Immature natural killer cell (primary cell): Measurements from ENCODE around the gene GMDS. TPM values are rescaled to one million over a fixed set of nuclear protein-coding genes. Genes with fewer than 3 reads are reported as not detected.
"Not testable (repeated sequence)": the region's sequence is repeated elsewhere in the genome, so short reads cannot be mapped to it uniquely, and the experiment has no call there.

Source experiments
- DNase-seq, 3 donors: peaks; one replicate each; pipeline ENCODE4 v3.0.0; 2022; ENCODE audit warnings: mixed read lengths in 1 of 3
- H3K27ac Mint-ChIP-seq, 6 donors: one replicate each; pipeline ENCODE4 v1.8.0; 2020; ENCODE audit warnings: mixed read lengths in 6 of 6, mild to moderate bottlenecking in 5 of 6, inconsistent platforms in 4 of 6, moderate library complexity in 3 of 6
- H3K27me3 Mint-ChIP-seq, 3 donors: one replicate each; pipeline ENCODE4 v1.8.0; 2020 to 2021; ENCODE audit warnings: low read depth in 3 of 3, mild to moderate bottlenecking in 3 of 3, mixed read lengths in 3 of 3, moderate library complexity in 3 of 3, inconsistent platforms in 1 of 3
- H3K36me3 Mint-ChIP-seq, 3 donors: one replicate each; pipeline ENCODE4 v1.8.0; 2020; ENCODE audit warnings: mixed read lengths in 3 of 3, inconsistent platforms in 2 of 3, mild to moderate bottlenecking in 2 of 3
- H3K4me1 Mint-ChIP-seq, 2 donors: one replicate each; pipeline ENCODE4 v1.8.0; 2020; ENCODE audit warnings: inconsistent platforms in 2 of 2, mild to moderate bottlenecking in 2 of 2, mixed read lengths in 2 of 2, moderate library complexity in 1 of 2
- H3K4me3 Mint-ChIP-seq, 5 donors: one replicate each; pipeline ENCODE4 v1.8.0; 2020; ENCODE audit warnings: mild to moderate bottlenecking in 5 of 5, mixed read lengths in 5 of 5, inconsistent platforms in 3 of 5, moderate library complexity in 3 of 5
- H3K9me3 Mint-ChIP-seq, 6 donors: one replicate each; pipeline ENCODE4 v1.8.0; 2020; ENCODE audit warnings: mild to moderate bottlenecking in 6 of 6, mixed read lengths in 6 of 6, inconsistent platforms in 4 of 6, moderate library complexity in 3 of 6
- polyA plus RNA-seq, 3 donors: library from polyadenylated mRNA; unstranded; fragments of 300-500 nt; fragmentation: Illumina TruSeq; gene quantifications; one replicate each; pipeline ENCODE4 v1.2.3, GENCODE V29; 2021

GMDS gene
- polyA plus RNA-seq, 3 donors from 2014 or later, result 14.1 to 25.4 (median 22.5) TPM

DNA sequence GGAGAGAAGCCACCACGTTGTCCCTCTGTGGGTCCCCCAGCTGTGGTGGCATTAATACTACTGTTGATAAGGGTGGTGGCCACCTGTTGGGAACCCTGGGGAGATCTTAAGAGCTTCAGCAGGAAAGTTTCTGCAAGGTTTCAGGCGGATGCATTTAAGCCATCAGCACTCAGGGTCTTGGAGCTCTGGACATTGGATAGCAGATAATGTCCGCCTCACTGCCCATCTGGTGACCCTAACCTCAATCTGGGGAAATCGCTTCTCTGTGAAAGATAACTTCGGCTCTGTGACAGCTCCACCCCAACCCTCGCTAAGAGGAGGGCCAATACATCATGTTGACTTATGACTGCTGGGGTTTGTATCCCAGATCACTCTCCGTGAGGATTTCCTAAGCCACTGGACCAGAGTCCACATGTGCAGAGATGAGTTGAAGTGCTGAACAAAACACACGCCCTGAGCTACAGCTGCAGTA lies 542.8 kb downstream of the GMDS start:
- Mint-ChIP-seq H3K9me3 (no peaks in the 10 kb centered on the region), H3K27me3 (peaks cover 0 to 2% (median 1%) of the 10 kb centered on the region in 3 donors), H3K4me3 (no peak overlapping the region), H3K4me1 (no peaks in the 10 kb centered on the region), H3K36me3 (peaks cover 0 to 6% (median 0%) of the 10 kb centered on the region in 3 donors), H3K27ac (no peak overlapping the region)
- DNase-seq, result no peak

DNA sequence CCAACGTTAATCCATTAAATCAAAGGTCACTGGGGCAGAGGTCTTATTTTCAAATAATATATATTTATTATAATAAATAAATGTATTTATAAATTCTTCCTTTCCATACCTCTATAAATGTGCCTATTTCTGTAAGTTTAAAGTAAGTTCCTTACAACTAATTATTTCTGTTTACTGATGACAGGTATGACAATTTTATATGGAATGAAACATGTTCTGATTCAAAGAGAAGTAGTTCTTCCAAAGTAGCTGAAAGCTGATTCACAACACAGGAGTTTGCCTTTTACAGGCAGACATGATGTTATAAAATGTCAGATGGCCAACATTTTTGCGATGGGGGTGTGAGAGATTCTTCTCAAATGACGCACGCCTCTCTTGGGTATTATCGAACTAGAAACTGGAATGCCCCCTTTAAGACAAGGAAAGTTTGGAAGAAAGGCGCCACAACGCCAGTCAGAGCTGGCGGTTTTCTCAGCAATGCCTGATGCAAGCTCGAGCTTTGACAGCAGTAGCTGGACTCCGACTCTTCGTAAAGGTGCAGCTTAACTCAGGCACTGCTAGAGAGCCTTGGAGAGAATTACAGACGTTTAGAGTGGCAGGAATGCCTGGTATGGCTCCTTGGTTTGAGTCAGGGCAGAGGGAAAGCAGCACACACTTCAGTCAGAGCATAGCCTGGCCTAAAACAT lies 543.6 kb downstream of the GMDS start:
- no peaks in the 10 kb centered on the region for H3K4me1 Mint-ChIP-seq
- DNase-seq, result no peak
- no peaks in the 10 kb centered on the region for H3K9me3 Mint-ChIP-seq
- H3K27me3 Mint-ChIP-seq, result peaks cover 0 to 2% (median 1%) of the 10 kb centered on the region in 3 donors
- H3K36me3 Mint-ChIP-seq, result peaks cover 0 to 7% (median 3%) of the 10 kb centered on the region in 3 donors
- H3K27ac Mint-ChIP-seq, result no peak overlapping the region
- H3K4me3 Mint-ChIP-seq, result no peak overlapping the region

DNA sequence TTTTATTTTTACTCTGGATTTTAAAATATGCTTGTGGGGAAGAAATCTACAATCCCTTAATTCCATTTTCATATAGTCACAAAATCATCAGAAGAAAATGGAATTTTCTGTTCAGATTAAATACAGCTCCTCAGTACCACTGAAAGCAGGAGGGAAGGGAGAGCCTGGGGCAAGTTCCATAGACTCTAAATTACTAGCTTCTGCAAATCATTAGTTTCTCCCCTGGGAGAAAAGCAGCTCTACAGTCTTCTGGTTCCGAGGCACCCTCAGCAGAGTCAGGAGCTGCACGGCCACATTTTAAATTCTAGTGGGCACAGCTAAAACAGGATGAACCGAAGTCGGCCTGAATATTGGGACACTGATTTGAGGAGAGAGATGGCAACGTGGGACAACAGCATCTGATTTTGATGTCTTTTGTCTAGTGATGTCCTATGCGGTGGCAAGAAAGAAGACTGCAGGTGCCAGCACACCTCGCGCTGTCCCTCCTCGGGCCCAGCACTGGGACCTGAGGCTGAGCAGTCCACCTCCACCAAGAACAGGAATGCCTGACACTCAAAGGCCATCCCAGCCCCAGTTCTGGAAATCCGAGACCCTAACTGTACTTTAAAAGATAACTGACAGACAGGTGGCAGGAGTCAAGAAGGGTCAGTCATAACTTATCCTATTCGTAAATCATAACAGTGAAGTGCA lies 545.0 kb downstream of the GMDS start:
- peaks cover 0 to 9% (median 8%) of the 10 kb centered on the region in 3 donors for H3K36me3 Mint-ChIP-seq
- H3K4me3 Mint-ChIP-seq, result no peak overlapping the region
- H3K4me1 Mint-ChIP-seq, result no peaks in the 10 kb centered on the region
- DNase-seq, result no peak
- H3K27me3 Mint-ChIP-seq, result peaks cover 0 to 2% (median 1%) of the 10 kb centered on the region in 3 donors
- no peaks in the 10 kb centered on the region for H3K9me3 Mint-ChIP-seq
- no peak overlapping the region for H3K27ac Mint-ChIP-seq

DNA sequence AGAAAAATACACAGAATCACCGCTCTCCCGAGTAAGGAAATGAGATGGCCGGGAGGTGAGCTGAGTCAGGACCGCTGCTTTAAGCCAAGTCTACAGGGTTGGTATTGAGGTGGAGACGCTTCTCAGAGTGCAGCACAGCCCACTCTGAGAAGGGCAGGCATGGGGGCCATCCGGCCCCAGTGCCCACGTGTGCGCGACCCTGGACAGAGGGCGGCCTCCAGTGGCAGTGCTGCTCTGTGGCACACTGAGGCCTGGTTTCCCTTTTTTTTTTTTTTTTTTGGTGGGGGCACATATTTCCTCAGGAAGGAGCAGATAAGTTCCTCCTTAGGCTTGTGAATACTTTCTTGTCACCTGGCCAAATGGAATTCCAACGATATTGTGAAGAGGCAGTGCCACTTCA lies 546.9 kb downstream of the GMDS start:
- H3K27me3 Mint-ChIP-seq, result peaks cover 0 to 2% (median 0%) of the 10 kb centered on the region in 3 donors
- peaks cover 0 to 12% (median 9%) of the 10 kb centered on the region in 3 donors for H3K36me3 Mint-ChIP-seq
- H3K27ac Mint-ChIP-seq, result no peak overlapping the region
- H3K4me1 Mint-ChIP-seq, result no peaks in the 10 kb centered on the region
- no peak for DNase-seq
- H3K4me3 Mint-ChIP-seq, result no peak overlapping the region
- H3K9me3 Mint-ChIP-seq, result no peaks in the 10 kb centered on the region

DNA sequence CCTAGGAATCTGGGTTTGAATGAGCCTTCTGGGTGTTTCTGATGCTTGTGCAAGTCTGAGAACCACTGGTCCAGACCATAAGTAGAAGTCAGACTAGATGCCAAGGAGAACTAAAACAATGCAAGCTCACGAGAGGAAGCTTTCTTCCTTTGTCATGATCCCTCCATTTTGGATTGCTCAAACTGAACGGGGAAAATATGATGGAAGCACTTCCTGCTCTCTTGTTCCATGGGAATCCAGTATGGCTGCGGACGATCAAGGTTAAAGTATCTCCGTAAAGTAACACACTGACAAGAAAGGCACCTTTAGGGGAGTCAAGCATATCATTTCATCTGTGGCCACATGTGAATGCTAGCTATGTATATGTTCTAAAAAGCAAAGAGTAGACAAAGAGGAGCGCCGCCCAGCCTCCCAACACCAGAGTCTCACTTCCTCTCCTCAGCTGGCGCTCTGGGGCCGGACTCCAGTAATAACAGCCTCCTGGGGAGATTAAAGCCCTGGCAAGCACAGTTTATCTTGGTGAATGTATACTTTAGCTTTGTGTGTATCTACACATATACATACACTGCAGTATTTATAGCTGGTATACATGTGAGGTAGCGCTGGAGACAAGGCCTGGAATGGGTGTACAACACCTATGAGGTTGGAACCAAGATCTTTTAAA lies 547.6 kb downstream of the GMDS start:
- no peak overlapping the region for H3K27ac Mint-ChIP-seq

DNA sequence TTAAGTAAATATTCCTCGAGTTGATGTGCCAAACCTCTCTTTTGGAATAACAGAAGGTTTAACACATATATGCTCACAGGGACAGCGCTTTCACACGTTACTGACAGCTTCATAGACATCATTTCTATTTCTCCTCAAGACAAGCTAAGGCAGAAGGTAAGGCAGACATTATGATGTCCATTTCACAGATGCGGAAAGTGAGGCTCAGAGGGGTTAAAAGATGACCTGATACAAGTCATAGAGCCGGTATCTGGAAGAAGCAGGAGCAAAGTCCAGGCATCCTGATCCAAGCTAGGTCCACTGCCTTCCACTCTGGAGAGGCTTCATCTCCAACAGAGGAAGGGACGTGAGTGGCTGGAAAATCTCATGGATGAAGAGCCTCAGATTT lies 548.9 kb downstream of the GMDS start:
- Mint-ChIP-seq H3K4me3 (no peak overlapping the region), H3K36me3 (peaks cover 0 to 12% (median 9%) of the 10 kb centered on the region in 3 donors), H3K4me1 (no peaks in the 10 kb centered on the region), H3K27ac (peak overlapping the region in 1 of 6 donors; percentile 13), H3K9me3 (no peaks in the 10 kb centered on the region), H3K27me3 (peaks cover 0 to 2% (median 0%) of the 10 kb centered on the region in 3 donors)
- no peak for DNase-seq

More for the DNA sequence above, 547.6 kb downstream of the GMDS start:
- Mint-ChIP-seq H3K4me1 (no peaks in the 10 kb centered on the region), H3K36me3 (peaks cover 0 to 12% (median 9%) of the 10 kb centered on the region in 3 donors), H3K27me3 (peaks cover 0 to 2% (median 0%) of the 10 kb centered on the region in 3 donors), H3K9me3 (no peaks in the 10 kb centered on the region), H3K4me3 (no peak overlapping the region)
- DNase-seq, result no peak

DNA sequence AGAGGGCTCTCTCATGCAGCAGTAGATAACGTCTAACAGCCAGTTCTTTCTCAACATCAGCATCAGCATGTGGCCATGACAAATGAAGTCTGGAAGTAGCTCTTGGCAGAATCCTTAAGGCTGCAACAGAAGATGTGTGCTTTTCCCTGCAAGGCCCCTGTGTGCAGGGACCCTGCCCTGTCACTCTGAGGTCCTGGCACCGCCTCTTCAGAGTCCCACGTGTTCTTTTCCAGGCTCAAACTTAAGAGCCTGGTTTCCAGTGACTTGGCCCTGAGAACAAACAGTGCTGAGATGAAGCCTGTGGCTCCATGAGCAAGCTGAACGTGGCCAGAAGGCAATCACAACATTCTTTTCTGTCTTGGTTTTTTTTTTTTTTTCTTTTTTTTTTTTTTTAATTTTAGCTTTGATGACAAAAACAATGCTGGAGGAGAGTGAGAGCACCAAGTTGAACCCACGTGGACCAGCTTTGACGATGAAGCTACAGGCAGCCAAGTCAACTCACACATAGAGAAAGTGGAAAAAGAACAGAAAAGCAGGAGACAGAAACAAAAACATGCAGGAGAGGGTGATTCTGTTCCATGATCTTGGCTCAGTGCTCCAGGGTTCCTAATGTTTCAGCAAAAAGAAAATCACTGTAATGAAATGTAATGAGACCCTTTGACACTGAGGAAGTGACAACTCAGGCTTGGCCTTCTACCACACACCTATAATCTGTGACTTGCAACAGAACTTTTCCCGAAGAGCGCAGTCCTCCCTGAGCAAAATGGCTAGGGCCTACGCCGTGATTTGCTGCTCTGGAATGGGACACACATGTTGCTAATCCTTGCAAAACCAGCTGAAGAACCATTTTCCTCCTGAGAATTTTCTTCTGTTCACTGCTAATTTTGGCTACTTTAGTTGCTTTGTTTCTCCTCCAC lies 549.6 kb downstream of the GMDS start:
- H3K27ac Mint-ChIP-seq, result peak overlapping the region in 2 of 6 donors; percentile 6 to 13

DNA sequence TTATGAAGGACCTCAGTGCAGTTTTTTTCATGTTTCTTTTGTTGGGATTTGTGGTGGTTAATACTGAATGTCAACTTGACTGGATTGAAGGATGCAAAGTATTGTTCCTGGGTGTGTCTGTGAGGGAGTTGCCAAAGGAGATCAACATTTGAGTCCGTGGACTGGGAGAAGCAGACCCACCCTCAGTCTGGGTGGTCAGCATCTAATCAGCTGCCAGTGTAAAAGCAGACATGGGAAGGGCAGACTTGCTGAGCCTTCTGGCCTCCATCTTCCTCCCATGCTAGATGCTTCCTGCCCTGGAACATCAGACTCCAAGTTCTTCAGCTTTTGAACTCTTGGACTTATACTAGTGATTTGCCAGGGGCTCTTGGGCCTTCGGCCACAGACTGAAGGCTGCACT lies 553.6 kb downstream of the GMDS start:
- H3K9me3 Mint-ChIP-seq, H3K27ac Mint-ChIP-seq, H3K4me3 Mint-ChIP-seq, DNase-seq, H3K36me3 Mint-ChIP-seq, H3K27me3 Mint-ChIP-seq, H3K4me1 Mint-ChIP-seq: not testable (repeated sequence)

More for the DNA sequence above, 549.6 kb downstream of the GMDS start:
- Mint-ChIP-seq H3K4me3 (no peak overlapping the region), H3K27me3 (peaks cover 0 to 2% (median 0%) of the 10 kb centered on the region in 3 donors), H3K36me3 (peaks cover 0 to 12% (median 9%) of the 10 kb centered on the region in 3 donors), H3K4me1 (no peaks in the 10 kb centered on the region), H3K9me3 (no peaks in the 10 kb centered on the region)
- no peak for DNase-seq

DNA sequence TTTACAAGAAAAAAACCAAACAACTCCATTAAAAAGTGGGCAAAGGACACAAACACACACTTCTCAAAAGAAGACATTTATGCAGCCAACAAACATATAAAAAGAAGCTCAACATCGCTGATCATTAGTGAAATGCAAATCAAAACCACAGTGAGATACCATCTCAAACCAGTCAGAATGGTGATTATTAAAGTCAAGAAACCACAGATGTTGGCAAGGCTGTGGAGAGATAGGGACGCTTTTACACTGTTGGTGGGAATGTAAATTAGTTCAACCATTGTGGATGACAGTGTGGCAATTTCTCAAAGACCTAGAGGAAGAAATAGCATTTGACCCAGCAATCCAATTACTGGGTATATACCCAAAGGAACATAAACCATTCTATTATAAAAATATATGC lies 554.7 kb downstream of the GMDS start:
- not testable (repeated sequence) for H3K9me3 Mint-ChIP-seq, H3K36me3 Mint-ChIP-seq, H3K4me3 Mint-ChIP-seq, H3K27me3 Mint-ChIP-seq, H3K27ac Mint-ChIP-seq, DNase-seq, H3K4me1 Mint-ChIP-seq

DNA sequence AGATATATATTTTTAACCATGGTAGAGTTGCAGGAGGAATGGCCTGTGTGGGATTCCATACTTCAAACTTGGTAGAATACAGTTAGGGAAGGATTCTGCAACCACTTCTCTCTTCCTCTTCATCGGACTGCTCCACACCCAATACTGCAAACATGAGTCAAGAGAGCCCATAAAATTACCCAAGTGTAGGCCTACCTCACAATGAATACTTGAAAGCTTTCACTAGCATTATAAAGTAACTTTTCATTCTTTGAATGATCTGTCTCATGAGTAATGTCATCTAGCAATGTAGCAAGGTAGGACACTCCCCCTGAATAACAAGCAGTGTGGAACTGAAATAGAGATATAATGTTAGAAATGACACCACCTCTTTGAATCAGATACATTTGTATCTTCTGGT lies 556.3 kb downstream of the GMDS start:
- Mint-ChIP-seq H3K4me3 (no peak overlapping the region), H3K36me3 (peaks cover 0 to 4% (median 0%) of the 10 kb centered on the region in 3 donors), H3K27ac (no peak overlapping the region), H3K4me1 (no peaks in the 10 kb centered on the region), H3K9me3 (no peaks in the 10 kb centered on the region), H3K27me3 (peaks cover 0 to 2% (median 1%) of the 10 kb centered on the region in 3 donors)
- DNase-seq, result no peak

DNA sequence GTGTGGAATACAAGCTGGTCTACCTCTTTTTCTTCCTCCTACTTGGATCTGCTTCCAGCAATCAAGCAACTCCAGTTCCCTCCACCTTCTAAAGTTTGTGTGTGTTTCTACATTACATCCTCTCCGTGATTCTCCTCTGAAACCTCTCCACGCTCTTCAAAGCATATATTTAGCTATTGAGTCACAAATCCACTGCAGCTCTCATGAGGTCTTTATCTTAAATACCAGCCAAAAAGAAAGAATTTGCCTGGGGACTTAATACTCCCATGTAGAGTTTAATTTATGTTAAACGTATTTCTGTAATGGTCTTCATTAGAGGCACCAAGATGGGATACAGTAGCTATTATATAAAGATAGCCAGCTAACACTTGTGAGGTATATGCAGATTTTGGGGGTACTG lies 557.0 kb downstream of the GMDS start:
- Mint-ChIP-seq H3K4me3 (no peak overlapping the region), H3K36me3 (peaks cover 0 to 4% (median 0%) of the 10 kb centered on the region in 3 donors), H3K9me3 (no peaks in the 10 kb centered on the region), H3K27ac (no peak overlapping the region), H3K27me3 (peaks cover 0 to 2% (median 1%) of the 10 kb centered on the region in 3 donors), H3K4me1 (no peaks in the 10 kb centered on the region)
- no peak for DNase-seq

DNA sequence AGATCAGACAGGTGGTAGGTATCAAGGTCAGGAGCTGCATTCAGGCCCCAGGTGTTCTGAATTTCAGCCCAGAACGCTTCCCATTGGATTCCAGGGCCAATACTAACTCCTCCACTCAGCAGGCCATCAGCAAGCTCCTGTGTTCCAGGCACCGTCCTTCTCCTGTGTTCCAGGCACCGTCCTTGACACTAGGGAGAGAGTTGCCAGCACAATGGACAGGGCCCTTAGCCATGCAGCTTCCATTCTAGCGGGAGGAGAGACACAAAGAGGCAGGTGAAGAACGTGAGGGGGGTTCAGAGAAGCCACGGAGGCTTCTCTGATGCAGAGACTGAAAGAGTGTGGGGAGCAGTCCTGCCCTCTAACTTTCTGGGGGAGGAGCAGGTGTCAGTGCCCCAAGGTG lies 558.0 kb downstream of the GMDS start:
- Mint-ChIP-seq H3K36me3 (peaks cover 0 to 4% (median 0%) of the 10 kb centered on the region in 3 donors), H3K27ac (no peak overlapping the region), H3K4me1 (no peaks in the 10 kb centered on the region), H3K4me3 (no peak overlapping the region), H3K9me3 (no peaks in the 10 kb centered on the region), H3K27me3 (peaks cover 0 to 2% (median 1%) of the 10 kb centered on the region in 3 donors)
- no peak for DNase-seq
